T-helper 22 cell (primary cell): ENCODE measurements around the gene CHAD.
"Not testable (repeated sequence)": the region's sequence is repeated elsewhere in the genome, so short reads cannot be mapped to it uniquely, and the experiment has no call there.

Source experiments
- DNase-seq: peaks from one replicate; pipeline ENCODE4 v3.0.0-alpha.2; 2020; ENCODE audit warnings: low read depth

Gene CHAD

GRCh38 chr17:50475362-50475761, 6.7 kb upstream of the CHAD start:
- DNase-seq = no peak

- DNase-seq = no peak
Measured at GRCh38 chr17:50474523-50474922, 5.8 kb upstream of the CHAD start.

- DNase-seq = no peak
Measured at GRCh38 chr17:50473901-50474300, 5.2 kb upstream of the CHAD start.

GRCh38 chr17:50472761-50473161, 4.1 kb upstream of the CHAD start:
- DNase-seq = not testable (repeated sequence)

- no peak for DNase-seq
Measured at GRCh38 chr17:50472286-50472685, 3.6 kb upstream of the CHAD start.

- no peak for DNase-seq
Measured at GRCh38 chr17:50471009-50471905, 2.6 kb upstream of the CHAD start.

- DNase-seq = no peak
Measured at GRCh38 chr17:50470426-50470825, 1.7 kb upstream of the CHAD start.

GRCh38 chr17:50469671-50470305, 1.1 kb upstream of the CHAD start:
- no peak for DNase-seq

GRCh38 chr17:50469208-50469605, 527 bp upstream of the CHAD start:
- no peak for DNase-seq

- DNase-seq = no peak
Measured at GRCh38 chr17:50467855-50468303, 801 bp downstream of the CHAD start.

- no peak for DNase-seq
Measured at GRCh38 chr17:50467114-50467854, 1.4 kb downstream of the CHAD start.

- no peak for DNase-seq
Measured at GRCh38 chr17:50466371-50467113, 2.1 kb downstream of the CHAD start.

GRCh38 chr17:50465635-50466034, 3.0 kb downstream of the CHAD start:
- no peak for DNase-seq

- no peak for DNase-seq
Measured at GRCh38 chr17:50465171-50465570, 3.5 kb downstream of the CHAD start.

- no peak for DNase-seq
Measured at GRCh38 chr17:50464736-50465135, 3.9 kb downstream of the CHAD start.

- no peak for DNase-seq
Measured at GRCh38 chr17:50464121-50464520, 4.6 kb downstream of the CHAD start.

GRCh38 chr17:50462446-50462845, 6.2 kb downstream of the CHAD start:
- no peak for DNase-seq

- no peak for DNase-seq
Measured at GRCh38 chr17:50461550-50462132, 7.0 kb downstream of the CHAD start.

- DNase-seq = no peak
Measured at GRCh38 chr17:50460831-50461526, 7.7 kb downstream of the CHAD start.

GRCh38 chr17:50459756-50460155, 8.9 kb downstream of the CHAD start:
- DNase-seq = no peak
